Middle frontal gyrus (tissue), 1 donor: ENCODE results near the gene CFAP45.

Experiments used
- DNase-seq: peaks from one replicate; pipeline ENCODE4 v3.0.0-alpha.2; 2015; ENCODE audit warnings: low spot score; ENCODE audit errors: extremely low spot score

CFAP45 gene

DNA sequence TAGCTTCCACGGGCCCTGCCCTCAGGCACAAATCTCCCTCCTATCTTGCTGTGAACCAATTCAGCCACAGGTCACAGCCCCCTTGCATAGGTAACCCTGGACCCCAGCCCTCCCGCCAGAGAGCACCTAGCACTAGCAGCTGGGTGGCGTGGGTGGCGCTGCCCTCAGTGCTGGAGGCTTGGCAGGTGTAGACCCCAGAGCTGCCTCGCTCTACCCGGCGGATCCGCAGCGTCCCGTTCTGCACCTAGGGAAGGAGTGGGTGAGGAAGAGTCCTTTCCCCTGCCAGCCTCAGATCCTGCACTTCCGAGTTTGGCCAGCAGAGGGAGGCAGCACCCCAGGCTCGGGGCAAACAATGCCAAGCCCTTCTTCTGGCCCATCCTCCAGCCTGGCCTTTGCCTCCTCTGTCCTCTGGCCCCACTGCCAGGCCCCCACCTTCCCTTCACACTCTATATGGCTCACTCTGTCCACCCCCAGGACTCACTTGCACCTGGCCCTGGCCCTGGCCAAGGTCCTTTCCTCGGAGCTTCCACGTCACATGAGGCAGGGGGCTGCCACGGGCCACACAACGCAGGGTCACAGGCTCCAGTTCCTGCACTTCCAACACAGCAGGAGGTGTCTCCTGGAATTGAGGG lies 36.4 kb upstream of the CFAP45 start:
- DNase-seq: no peak

DNA sequence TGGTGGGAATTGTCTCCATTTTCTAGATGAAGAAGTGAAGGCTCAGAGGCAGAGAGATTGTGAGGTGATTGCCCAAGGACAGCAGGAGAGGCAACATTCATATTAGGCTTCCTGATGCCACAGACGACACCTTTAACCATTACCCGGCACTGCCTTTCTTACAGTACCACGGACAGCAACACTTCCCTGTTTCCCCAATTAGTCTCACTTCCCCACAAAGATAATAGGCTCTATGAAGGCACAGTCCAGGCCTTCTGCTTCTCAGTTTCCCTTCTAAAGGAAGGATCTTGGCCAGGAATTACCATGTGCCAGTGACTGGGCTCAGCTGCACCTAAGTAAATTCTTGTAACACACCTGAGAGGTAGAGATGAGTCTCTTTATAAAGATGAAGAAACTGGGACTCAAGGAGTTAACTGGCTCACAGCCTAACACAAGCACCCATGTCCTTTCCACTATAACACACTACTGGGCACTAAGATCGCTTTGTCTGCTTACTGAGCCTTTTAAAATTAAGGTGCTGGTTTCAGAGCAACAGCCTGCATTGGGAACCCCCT lies 35.8 kb upstream of the CFAP45 start:
- no peak for DNase-seq

DNA sequence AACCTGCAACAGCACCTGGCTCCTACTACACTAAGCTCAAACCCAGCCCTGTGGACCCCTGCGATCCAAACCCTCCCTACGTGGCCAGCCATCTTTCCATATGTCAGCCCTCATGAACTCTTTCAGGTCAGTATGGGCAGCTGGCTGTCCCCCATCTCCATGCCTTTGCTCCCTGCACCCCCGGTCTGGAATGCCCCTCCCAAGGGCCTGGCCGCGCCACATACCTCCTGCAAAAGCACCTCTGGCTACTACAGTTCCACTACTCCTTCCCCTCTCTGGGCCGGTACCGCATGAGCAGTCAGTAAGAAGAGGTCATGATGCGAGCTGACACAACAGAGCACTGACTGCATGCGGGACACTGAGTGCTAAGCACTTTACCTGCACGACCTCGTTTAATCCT lies 35.3 kb upstream of the CFAP45 start:
- DNase-seq: no peak

DNA sequence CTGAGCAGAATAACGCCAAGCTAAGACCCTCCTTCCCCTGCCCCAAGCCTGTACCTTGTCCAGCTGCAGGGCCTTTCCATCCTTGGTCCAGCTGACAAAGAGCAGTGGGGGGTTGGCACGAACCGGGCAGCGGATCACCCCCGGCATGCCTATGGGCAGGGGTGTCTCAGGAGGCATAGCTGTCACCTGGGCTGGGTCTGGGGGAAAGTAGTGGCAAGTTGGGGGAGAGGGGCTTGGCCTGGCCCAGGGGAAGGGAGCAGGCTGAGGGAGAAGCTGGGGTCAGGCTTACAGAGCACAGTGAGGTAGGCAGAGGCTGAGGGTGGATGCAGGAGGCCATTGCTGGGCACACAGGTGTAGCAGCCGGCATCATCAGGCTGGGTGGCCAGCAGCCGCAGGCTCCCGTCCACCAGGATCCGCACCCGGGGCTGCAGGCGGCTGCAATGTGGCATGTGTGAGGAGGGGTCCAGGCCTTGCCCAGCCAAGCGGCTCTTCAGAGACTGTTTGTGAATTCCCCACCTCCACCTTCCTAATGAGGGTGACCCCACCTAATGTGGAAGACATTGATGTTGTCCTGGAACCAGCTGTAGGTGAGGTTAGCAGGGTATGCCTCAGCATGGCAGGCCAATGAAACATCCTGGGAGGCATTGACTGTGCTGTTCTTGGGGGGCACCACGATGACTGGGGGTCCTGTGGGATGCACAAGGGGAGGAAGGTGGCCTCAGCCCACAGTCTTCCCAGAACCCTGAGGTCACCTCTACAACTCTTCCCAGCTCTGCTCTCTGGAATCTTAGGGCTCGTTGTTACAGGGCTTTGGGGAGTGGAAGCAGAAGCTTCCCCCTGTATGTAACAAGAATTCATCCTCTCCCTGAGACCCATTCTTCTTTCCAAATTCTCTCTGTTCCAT lies 34.4 kb upstream of the CFAP45 start:
- DNase-seq: no peak

DNA sequence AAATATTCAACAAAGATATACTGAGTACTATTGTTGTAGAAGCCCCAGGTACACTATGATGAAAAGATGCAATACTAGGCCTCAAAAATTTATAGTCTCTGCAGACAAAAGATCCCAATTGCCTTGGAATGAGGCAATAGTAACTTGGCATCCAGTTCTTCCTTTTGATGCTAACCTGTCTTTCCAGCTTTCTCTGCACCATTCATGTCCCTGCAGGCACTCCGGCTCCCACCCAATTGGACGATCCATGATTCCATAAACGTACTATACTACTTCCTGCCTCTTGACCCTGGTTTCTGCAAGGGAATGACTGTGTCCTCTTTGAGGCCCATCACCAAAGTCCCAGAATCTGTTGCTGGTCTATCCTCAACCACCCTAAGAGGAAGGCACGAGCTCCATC lies 33.4 kb upstream of the CFAP45 start:
- no peak for DNase-seq

DNA sequence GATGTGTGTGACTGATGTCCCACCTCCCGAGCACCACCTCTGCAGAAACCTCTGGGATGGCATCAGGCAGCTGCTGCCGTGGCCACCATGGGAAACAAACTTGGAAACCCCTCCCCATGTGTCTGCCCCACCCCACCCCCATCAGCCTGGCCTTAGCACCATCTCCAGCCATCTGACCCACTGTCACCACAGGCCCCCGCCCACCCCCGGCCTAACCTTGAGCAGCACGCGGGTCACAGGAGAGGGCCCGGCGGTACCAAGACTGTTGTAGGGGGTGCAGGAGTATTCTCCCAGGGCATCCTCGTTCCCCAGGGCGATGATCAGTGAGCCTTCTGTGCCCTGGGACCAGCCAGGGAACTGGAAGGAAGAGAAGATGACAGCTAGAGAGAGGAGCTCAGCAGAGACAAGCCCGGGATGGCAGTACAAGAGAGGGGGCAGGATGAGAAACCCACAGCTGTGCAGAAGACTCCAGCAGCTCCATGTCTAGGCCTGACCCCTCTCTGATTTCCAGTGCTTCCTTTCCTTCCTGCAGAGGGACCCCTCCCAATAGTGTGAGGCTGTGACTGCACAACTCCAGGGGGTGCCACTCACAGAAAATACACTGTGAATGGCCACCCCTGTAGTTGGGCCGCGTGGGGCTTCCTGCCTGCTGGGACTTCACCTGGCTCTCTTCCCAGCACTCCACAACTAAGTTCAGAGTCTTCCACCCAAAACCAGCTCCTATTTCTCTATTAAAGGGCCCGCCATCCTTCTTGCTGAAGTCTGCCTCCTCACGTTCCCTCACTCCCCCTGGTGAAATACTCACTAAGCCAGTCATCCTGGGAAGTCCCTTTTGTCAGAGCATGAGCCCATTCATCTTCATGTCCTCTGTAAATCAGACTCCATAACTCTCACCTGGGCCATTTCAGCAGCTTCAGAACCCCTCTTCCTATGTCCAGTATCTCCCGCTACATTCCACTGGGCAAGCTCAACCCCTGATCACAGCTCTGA lies 32.6 kb upstream of the CFAP45 start:
- DNase-seq: no peak

DNA sequence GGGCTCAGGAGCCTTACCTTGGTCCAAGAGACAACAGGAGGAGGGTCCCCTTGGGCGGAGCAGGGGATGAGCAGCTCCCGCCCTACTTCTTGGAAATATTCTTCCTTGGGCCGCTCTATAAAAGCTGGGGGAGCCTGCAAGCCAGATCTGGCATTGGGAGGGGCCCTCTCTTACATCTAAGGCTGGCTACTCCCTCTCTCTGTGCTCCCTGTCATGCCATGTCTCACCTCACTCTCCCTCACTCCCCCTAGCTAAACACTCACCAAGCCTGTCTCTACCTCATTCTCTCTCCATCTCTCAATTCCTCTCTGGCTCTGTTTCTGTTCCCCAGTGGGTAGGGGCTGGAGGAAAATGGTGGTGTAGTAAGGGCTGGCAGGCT lies 31.8 kb upstream of the CFAP45 start:
- no peak for DNase-seq

DNA sequence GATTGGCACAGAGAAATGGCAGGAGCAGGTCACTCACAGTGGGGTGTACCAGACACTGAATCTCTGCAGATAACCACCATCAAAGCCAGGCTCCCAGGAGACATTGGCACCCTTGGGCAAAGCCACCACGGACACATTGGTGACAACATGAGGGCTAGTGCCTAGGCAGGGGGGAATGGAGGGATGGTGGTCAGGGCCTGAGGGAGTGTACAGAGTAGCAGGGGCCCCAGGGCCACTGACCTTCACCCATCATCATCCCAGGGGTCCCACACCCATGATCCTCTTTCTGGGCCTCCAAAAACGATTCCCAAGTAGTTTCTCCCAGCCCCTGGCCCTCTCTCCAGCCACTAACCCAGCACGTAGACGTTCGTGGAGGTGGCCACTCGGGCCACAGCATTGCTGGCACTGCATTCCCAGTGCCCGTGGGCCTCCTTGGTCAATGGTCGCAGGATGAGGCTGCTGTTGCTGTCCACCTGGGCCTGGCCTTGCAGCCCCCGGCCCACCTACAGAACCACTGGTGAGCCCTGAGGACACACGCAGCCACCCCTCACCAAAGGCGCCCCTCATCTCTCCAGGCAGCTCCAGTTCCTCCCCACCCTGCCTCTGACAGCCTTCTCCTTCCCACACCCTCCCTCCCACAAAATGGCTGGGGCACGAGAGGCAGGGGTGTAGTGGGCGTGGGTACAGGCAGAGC lies 31.3 kb upstream of the CFAP45 start:
- no peak for DNase-seq

DNA sequence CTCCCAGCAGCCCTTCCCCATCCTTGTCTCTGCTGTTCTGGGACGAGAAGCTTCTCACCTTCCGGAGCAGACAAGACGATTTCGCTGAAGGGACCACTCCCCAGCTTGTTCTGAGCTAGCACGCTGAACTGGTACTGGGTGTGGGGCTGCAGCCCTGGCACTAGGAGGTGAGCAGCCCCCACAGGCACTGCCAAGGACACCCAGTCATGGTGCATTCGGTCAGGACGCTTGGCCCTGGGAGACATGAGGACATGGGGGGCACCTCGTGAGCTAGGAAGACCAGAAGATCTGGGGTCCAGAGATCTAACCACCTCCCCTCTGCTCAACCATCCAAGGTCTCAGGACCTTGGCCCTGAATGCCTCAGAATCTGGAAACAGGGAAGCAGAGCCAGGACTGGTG lies 30.7 kb upstream of the CFAP45 start:
- no peak for DNase-seq

DNA sequence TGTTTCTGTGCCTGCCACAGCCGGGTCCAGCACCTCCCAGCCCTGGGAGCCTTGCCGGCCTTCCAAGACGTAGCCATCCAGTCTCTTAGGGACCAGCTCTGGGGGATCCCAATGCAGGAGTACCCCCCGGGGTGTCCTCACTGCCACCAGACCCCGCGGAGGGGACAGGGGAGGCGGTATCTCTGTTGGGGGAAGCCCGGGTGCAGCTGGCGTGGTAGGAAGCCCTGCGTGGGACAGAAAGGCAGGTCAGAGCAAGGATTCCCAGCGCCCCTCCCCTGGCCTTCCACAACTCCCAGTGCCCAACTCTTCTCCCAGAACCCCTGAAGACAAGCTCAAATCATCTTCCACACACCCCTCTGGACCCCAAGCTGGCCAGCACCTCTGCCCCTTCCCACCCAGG lies 30.3 kb upstream of the CFAP45 start:
- no peak for DNase-seq

DNA sequence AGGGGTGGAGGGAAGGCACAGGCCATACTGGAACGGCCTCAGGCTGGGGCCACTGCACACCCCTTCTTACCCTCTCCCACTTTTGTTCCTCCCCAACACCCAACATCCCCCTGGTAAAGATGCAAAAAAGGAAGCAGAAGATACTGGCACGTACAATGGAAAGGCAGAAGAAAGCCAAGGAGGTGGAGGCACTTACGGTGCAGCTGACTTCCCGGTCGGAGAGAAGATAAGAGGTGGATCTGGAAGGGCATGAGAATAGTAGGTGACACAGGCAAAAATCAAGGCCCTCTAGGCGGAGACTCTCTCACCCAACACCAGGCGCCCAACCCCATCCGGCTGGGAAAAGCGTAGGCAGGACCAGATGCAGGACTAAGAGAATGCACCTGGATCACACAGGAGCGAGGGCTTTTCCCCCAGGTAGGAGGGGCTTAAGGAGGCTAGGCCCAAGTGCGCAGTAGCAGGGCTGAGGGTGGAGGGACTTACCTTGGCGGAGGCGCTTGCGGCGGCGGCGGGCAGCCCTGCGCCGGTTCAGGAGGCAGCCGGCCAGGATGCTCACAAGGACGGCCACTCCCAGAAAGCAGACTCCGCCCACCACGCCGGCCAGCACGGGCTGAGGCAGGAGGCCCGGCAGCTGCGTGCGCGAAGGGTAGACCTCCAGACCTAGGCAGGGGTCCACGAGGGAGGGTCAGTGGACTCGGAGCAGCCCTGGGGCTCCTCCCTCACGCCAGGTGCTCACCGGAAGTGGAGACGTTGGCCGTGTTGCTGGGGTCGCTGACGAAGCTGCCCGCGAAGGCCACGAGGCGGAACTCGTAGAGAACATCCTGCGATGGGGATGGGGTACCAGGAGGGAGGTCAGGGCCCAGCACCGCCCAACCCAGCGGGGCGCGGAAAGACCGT lies 29.4 kb upstream of the CFAP45 start:
- DNase-seq: no peak

DNA sequence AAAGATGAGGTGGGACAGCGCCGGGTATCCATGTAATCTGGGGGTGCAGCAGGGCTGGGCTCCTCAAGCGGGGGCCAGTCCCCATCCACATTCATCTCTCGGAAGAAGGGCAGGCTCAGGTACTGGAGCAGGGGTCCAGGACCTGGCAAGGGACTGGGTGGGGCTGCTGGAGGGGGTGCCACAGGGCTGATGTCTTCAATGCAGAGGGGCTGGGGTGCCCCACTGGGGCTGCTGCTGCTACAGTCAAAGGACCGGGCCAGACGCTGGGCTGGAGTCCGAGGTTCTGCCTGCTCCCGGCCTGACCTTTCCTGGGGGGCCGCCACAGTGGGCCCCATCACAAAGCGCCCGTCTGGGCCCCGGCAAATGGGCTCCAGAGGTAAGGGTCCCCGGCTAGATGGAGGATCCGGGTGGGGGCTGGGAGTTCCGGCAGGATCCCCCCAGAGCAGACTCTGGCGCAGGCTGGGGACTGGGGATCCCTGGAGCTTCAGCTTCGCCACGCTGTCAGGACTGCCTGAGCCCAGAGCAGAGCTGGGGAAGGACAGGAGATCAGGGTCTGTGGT lies 28.6 kb upstream of the CFAP45 start:
- DNase-seq: no peak

DNA sequence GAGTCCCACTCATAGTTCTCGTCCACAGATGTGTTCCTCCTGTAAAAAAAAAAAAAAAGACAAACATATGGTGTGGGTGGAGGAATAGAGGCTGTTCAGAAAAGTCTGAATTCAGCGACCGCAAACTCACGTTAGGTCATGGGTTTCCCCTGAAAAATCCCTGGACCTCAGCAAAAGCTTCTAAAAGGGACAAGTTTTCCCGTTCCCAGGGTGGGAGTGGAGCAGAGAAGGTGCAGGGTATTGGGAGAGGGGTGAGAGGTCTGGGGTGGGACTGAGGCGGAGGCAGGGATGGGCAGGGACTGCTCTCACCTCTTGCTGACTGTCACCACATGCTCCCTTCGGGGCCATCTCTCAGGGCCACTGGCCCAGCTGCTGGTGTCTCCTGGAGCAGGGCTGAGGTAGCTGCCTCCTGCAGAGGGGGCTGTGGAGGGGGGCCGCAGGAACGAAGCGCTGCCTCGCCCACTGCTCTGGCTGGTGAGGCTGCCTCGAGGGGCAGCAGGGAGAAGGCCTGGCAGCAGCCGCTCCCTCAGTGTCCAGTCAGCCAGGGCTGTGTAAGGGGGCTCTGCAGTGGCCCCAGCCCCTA lies 28.0 kb upstream of the CFAP45 start:
- no peak for DNase-seq

DNA sequence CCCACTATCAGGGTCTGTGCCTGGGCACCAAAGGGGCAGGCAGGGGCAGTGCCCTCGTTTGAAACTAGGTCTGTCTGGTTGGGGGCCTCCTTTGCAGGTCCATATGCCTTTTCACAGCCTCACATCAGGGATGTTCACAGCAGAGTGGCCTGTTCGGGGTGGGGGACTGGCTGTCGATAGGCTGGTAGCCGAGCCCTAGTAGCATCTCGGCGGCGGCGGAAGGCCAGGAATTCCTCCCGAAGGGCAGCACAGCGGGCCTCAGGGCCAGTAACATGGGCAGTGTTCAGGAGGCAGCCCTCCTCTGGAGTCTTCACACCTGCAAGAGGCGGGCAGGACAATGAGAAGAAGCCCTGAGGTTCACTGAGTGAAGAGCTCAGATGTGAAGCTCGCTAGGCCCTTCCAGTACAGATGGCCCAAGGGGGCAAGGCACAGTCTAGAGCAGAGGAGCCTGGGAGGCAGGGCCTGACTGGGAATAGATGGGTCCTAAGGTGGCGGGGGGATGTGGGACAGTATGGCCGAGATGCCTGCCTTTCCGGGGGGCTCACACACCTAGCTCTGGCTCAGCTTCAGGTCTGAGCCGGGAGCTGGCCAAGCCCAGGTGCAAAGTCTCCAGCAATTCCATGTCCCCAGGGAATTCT lies 27.4 kb upstream of the CFAP45 start:
- DNase-seq: no peak

DNA sequence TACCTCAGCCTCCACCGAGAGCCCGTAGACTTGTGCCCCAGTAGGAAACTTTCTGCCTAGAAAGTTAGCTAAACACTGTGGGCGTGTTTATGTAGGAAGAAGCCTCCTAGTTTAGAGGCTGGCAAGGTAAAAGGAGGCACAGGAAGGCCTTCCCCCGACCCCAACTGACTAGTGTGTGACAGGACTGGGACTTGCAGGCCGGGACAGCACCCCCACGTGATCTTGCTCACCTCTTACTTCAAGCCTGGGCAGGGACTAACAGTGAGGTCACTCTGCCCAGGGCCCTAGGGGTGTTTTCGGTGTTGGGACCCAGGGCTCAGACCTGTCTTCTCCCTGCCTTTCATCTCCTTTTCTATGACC lies 25.7 kb upstream of the CFAP45 start:
- no peak for DNase-seq

DNA sequence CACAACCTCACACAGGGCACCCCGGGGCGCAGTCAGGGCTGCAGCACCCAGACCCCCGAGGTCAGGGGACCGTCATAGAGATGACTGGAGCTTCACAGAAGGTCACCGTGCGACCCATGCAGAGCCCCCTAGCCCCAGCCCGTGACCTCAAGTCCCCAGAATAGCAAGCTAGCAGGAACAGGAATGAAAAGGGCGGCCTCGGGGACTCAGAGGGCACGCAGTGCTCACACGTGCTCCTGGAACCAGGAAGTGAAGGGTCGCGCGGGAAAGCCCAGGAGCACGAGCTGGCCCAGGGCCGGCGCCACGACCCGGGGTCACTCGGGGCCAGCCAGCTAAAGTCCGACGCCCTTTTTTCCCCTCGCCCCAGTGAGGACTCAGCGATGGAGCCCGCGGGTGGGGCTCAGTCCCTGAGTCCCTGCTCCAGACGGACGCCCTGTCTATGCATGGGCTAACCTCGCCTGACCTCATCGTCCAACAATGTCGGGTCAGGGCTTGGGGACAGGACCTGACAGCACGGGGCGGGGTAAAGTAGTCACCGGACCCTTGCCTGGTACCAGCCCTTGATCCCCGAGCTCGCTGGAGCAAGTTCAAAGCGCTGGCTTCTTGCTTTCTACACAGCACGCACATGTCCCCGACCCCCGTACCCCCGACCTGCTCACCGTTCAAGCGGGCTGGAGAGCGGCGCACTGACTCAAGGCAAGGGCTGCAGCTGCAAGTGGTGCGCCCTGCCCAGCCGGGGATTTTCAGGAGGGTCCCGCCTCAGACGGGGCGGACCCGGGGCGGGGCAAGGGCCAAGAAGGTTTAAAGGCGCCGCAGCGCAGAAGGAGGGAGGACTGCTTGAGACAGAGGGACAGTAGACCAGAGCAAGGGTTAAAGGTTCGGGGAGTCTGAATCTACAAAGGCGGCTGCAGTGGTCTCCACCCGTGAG lies 25.1 kb upstream of the CFAP45 start, which contains the start of gene TAGLN2:
TSS of gene TAGLN2 (minus strand) at position 717 of the 928 bp plus-strand sequence. CDS start 4,998 bp downstream, outside the sequence.
- no peak for DNase-seq

DNA sequence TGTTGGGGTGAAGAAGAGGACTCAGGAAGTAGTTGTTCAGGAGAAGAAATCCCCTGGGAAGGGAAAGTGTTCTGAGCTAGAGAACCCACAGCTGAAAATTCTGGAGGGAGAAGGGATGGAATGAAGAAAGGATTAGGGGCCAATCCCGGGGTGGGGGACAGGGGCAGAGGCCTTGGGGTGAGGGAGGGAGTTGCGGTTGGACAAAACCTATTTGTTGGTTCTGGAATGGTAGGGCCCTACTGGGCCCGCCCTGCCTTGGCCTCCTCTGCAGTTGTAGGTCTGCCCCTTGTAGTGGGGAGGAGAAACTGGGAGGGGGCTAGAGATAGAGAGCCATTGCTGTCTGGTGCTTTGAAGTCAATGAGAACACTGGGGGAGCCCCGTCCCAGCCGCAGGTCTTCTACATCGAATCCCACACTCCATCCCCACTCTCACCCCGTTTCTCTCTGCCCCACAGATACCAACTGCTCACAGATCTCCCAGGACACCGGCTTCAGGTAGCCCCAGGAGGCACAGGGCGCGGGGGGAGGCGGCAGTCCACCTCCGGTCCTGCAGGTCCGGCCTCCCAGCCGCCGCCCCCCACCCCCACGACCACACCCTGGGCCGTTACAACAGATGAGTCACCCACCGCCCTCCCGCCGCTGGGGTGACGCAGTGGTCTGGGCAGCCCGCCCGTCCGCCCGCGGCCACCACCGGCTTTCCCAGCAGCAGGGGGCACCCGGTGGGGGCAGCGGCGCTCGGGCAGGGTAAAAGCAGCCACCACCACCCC lies 24.2 kb upstream of the CFAP45 start:
- no peak for DNase-seq
